GM06990 (cell line): ENCODE measurements around the gene CISH.

Experiments used
- DNase-seq: peaks from one replicate; pipeline ENCODE4 v3.0.0-alpha.2; 2011; ENCODE audit not compliant: insufficient read length; ENCODE audit errors: extremely low read depth
- H3K27me3 ChIP-seq: replicated peaks from 2 replicates; pipeline ENCODE4 v1.6.0; 2011; ENCODE audit warnings: low read length; ENCODE audit not compliant: control insufficient read depth, insufficient read depth
- H3K36me3 ChIP-seq: 2 replicates; pipeline ENCODE4 v1.5.1; 2011; ENCODE audit warnings: low read length; ENCODE audit not compliant: control insufficient read depth, insufficient read depth
- H3K4me3 ChIP-seq: replicated peaks from 2 replicates; pipeline ENCODE4 v1.5.1; 2011; ENCODE audit warnings: low read depth, mild to moderate bottlenecking, control low read depth, low read length
- TF ChIP-seq, protein P1 (sequence below): IDR thresholded peaks from 2 replicates; pipeline ENCODE4 v1.5.1; 2011; ENCODE audit warnings: low read length, control low read depth, mild to moderate bottlenecking, inconsistent platforms; ENCODE audit not compliant: insufficient read depth, poor library complexity, severe bottlenecking

CISH gene

GRCh38 chr3:50651445-50651844 is 39.9 kb upstream of the CISH start:
- TF ChIP-seq, protein P1, sequence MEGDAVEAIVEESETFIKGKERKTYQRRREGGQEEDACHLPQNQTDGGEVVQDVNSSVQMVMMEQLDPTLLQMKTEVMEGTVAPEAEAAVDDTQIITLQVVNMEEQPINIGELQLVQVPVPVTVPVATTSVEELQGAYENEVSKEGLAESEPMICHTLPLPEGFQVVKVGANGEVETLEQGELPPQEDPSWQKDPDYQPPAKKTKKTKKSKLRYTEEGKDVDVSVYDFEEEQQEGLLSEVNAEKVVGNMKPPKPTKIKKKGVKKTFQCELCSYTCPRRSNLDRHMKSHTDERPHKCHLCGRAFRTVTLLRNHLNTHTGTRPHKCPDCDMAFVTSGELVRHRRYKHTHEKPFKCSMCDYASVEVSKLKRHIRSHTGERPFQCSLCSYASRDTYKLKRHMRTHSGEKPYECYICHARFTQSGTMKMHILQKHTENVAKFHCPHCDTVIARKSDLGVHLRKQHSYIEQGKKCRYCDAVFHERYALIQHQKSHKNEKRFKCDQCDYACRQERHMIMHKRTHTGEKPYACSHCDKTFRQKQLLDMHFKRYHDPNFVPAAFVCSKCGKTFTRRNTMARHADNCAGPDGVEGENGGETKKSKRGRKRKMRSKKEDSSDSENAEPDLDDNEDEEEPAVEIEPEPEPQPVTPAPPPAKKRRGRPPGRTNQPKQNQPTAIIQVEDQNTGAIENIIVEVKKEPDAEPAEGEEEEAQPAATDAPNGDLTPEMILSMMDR: no peak
- Histone ChIP-seq H3K4me3 (no peak overlapping the region), H3K36me3 (no peaks in the 10 kb centered on the region), H3K27me3 (no peaks in the 10 kb centered on the region; the same call in 1 of the 2 replicates)
- DNase-seq: no peak

DNA sequence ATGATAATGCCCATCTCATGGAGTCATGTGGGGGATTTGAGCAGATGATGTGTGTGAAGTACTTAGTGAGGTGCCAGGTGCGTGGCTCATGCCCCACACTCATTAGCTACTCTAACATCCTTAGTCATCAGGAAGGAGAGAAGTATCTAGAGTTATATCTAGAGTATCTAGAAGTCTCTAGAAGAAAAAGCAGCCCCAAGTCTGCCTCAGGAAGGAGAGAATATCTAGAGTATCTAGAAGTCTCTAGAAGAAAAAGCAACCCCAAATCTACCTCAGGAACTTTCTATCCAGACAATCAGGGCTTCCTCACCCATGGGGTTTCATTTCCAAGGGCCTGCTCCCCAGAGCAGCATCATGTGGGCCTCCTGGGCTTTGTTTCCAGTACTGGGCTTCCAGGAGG is 38.4 kb upstream of the CISH start:
- DNase-seq: no peak
- TF ChIP-seq, protein P1: no peak
- Histone ChIP-seq H3K4me3 (no peak overlapping the region), H3K27me3 (no peaks in the 10 kb centered on the region; the same call in 1 of the 2 replicates), H3K36me3 (no peaks in the 10 kb centered on the region)

DNA sequence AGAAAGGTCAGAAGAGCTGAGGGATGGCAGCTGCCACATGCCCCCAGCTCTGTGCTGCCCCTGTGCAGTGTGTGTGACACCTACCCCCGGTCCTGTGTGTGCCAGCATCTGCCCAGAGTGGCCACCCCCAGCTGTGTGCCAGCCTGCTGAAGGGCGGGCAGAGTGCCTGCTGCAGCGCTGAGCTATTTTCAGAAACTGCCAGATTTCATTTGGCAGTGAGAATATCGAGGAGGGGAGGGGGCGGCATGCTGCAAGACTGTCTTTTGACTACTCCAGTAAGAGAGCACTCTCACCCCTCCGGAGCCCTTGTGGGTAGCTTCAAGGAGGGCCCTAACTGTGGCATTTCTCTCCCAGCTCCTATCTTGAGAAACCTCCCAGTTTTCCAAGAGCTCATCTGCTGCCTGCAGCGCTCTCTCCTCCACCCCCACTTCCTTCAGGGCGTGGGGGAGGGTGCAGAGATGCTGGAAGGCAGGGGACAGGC is 37.9 kb upstream of the CISH start:
- Histone ChIP-seq H3K27me3 (no peaks in the 10 kb centered on the region; the same call in 1 of the 2 replicates), H3K4me3 (no peak overlapping the region), H3K36me3 (no peaks in the 10 kb centered on the region)
- no peak for DNase-seq
- TF ChIP-seq, protein P1: no peak

GRCh38 chr3:50648944-50649343 is 37.4 kb upstream of the CISH start:
- TF ChIP-seq, protein P1: no peak
- DNase-seq: no peak
- H3K36me3 ChIP-seq: no peaks in the 10 kb centered on the region
- H3K27me3 ChIP-seq: no peaks in the 10 kb centered on the region; the same call in 1 of the 2 replicates
- H3K4me3 ChIP-seq: no peak overlapping the region

GRCh38 chr3:50648313-50648712 is 36.7 kb upstream of the CISH start:
- TF ChIP-seq, protein P1: no peak
- no peak for DNase-seq
- H3K4me3 ChIP-seq: no peak overlapping the region
- no peaks in the 10 kb centered on the region for H3K36me3 ChIP-seq
- H3K27me3 ChIP-seq: no peaks in the 10 kb centered on the region

DNA sequence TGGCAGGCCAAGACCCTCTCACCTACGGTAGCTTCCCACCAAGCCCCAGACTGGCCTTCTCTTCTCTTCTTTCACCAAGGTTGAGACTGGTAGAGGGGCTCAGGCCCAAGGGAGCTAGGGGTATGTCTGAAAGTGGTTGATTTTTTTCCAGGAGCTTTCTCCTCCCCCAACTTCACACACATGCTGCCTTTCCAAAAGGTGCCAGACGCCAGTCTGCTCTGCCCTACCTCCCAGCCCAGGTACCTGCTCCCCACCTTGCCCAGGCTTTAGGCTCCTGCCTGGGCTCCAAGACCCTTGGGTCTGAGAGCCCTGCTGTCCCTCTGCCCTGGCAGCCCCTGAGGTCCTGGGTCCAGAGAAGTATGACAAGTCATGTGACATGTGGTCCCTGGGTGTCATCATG is 33.8 kb upstream of the CISH start:
- DNase-seq: no peak
- TF ChIP-seq, protein P1: no peak
- no peaks in the 10 kb centered on the region for H3K27me3 ChIP-seq
- no peaks in the 10 kb centered on the region for H3K36me3 ChIP-seq
- H3K4me3 ChIP-seq: no peak overlapping the region
